Right renal pelvis (tissue), 4 donors: Measurements from ENCODE around the gene ADCY3. TPM values are rescaled to one million over a fixed set of nuclear protein-coding genes. Genes with fewer than 3 reads are reported as not detected.

Source experiments
- DNase-seq, 4 donors: peaks; one replicate each; pipeline ENCODE4 v3.0.0-alpha.2; 2013; ENCODE audit warnings: low read depth in 4 of 4, low spot score in 3 of 4, missing footprints in 1 of 4
- polyA plus RNA-seq, 4 donors: library from polyadenylated mRNA; unstranded; fragments of 120-200 nt; gene quantifications; one replicate each; pipeline ENCODE4 v1.2.1, GENCODE V29; 2013; ENCODE audit not compliant: insufficient read length in 4 of 4

ADCY3 gene
- polyA plus RNA-seq, 4 donors: 19.6 to 27.0 (median 23.4) TPM

- no peak for DNase-seq
Observed at GRCh38 chr2:24787532-24787931, 132.5 kb downstream of the ADCY3 start.

- DNase-seq: no peak
Observed at GRCh38 chr2:24785671-24786321, 134.2 kb downstream of the ADCY3 start.

GRCh38 chr2:24783641-24784040, 136.4 kb downstream of the ADCY3 start:
- DNase-seq: no peak

GRCh38 chr2:24779116-24779515, 140.9 kb downstream of the ADCY3 start:
- DNase-seq: no peak

GRCh38 chr2:24774373-24774772, 145.7 kb downstream of the ADCY3 start:
- no peak for DNase-seq

DNA sequence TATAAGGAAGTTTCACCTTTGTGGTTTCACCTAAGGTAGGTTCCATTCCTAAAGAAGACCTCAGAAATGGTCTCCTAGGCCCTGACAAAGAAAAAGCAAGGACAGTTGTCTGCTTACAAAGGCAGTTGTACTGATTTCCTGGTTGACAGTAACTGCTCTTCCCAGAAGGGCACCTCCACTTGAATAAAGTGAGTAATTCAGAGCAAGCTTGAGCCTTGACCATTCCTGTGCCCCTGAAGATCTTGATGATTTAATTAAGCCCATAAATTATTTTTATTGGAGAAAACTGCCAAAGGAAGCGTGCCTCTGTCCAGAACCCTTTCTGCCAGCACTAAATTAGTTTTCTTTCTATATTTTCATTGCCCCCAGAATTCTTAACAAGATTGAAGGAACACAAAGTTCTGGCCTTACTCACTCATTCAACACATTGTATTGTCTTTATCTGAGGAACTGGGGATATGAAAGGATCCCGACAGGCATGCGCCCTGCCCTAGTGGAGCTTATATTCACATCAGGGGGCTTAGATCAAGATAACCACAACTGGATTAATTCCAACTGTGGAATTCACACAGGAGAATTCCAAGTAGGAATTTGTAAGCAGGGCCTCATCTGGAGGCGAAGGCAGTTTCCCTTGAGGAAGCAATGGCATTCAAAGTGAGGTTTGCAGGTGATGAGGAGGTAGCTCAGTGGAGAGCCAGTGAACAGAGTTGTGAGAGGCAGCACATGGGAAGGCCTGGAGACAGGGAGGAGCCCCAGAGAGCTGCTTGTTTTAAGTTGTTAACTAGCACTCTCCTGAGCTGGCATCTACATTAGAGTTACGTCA, 148.1 kb downstream of the ADCY3 start:
- DNase-seq: no peak

DNA sequence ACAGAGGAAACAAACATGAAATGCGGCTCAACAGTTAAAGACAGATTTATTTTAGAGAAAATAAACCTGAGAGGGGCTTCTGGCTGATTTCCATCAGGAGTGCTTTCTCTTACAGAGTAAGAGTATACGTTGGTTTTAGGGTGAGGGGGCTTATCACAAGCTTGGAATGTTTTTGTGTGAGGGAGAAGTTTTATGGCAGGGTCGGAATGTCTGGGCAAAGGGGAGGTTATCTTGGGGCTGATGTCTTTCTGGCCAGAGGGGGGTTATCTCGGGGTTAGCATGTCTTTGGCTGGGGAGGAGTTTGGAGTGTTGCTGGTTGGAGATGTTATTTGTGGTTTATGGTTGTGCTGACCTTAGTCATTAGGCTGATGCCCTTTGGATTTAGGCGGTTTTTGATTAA, 149.0 kb downstream of the ADCY3 start:
- no peak for DNase-seq

Other genes starting within 250 kb of the ADCY3 start
- gene PTRHD1, start 126.8 kb downstream of the ADCY3 start, polyA plus RNA-seq: 10 to 100 TPM; 37.7 to 43.1 (median 40.7) TPM
- 10 to 100 TPM; 17.2 to 20.4 (median 18.6) TPM for gene CENPO, start 126.8 kb downstream of the ADCY3 start, polyA plus RNA-seq
- 10 to 100 TPM in 2 of 4 donors, 1 to 10 TPM in 2; 9.0 to 11.3 (median 10.2) TPM for gene DNAJC27, start 51.7 kb upstream of the ADCY3 start, polyA plus RNA-seq
- 1 to 10 TPM; 5.7 to 5.9 (median 5.8) TPM for gene EFR3B, start 121.8 kb upstream of the ADCY3 start, polyA plus RNA-seq
- gene POMC, start 248.3 kb upstream of the ADCY3 start, polyA plus RNA-seq: 10 to 100 TPM in 1 of 4 donors, 1 to 10 TPM in 3; 4.9 to 11.9 (median 7.7) TPM